Stimulated activated CD4-positive, alpha-beta T cell treated with anti-CD3 and anti-CD28 coated beads, Interleukin-15, amount 100 ng/mL, for 48 hours (primary cell): ENCODE measurements around the gene RAVER1.
A peak's percentile ranks its signal among the peaks of the same experiment; 100 is the strongest.
"Not testable (repeated sequence)": the region's sequence is repeated elsewhere in the genome, so short reads cannot be mapped to it uniquely, and the experiment has no call there.

Source experiments
- DNase-seq, 2 donors: peaks; one replicate each; pipeline ENCODE4 v3.0.0-alpha.2; 2020; ENCODE audit warnings: low read depth in 2 of 2

RAVER1 gene

DNA sequence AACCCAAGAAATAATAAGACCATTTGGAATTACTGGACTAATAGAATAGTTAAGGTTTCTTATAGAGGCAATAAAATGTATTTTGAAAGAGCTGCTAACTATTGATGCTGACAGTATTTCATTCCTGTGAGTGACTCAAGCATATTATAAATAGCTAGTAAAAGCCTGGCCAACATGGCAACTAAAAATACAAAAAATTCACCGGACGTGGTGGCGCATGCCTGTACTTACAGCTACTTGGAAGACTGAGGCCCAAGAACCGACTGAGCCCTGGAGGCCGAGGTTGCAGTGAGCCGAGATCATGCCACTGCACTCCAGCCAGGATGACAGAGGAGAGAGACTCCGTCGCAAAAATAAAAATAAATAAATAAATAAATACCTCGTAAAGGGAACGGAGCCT is 11.5 kb upstream of the RAVER1 start:
- no peak for DNase-seq

DNA sequence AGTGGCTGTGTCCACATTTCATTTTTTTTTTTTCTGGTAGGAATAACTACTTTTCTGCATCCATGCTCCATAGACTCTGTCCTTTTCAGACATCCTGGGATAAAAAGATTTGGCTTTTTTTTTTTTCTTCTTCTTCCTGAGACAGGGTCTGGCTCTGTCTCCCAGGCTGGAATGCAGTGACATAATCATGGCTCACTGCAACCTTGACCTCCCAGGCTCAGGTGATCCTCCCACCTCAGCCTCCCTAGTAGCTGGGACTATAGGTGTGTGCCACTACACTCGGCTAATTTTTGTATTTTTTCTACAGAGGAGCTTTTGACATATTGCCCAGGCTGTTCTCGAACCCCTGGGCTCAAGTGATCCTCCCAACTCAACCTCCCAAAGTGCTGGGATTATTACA is 10.2 kb upstream of the RAVER1 start:
- DNase-seq, result no peak

- no peak for DNase-seq
Observed at GRCh38 chr19:10339977-10340376, 6.6 kb upstream of the RAVER1 start.

GRCh38 chr19:10339380-10339960 is 6.1 kb upstream of the RAVER1 start, which contains the start of gene ICAM3:
Gene ICAM3 (minus strand): TSS chr19:10339624. CDS start chr19:10339614, 10 bp downstream.
- peak in 1 of 2 donors; percentile 67 for DNase-seq

- no peak for DNase-seq
Observed at GRCh38 chr19:10338940-10339339, 5.6 kb upstream of the RAVER1 start.

DNA sequence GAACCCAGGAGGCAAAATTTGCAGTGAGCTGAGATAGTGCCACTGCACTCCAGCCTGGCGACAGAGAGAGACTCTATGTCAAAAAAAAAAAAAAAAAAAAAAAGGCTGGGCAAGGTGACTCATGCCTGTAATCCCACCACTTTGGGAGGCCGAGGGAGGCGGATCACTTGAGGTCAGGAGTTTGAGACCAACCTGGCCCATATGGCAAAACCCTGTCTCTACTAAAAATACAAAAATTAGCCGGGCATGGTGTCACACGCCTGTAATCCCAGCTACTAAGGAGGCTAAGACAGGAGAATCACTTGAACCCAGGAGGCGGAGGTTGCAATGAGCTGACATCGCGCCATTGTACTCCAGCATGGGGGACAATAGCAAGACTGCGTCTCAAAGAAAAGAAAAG is 3.4 kb upstream of the RAVER1 start:
- not testable (repeated sequence) for DNase-seq

GRCh38 chr19:10335352-10335985 is 2.1 kb upstream of the RAVER1 start:
- no peak for DNase-seq

DNA sequence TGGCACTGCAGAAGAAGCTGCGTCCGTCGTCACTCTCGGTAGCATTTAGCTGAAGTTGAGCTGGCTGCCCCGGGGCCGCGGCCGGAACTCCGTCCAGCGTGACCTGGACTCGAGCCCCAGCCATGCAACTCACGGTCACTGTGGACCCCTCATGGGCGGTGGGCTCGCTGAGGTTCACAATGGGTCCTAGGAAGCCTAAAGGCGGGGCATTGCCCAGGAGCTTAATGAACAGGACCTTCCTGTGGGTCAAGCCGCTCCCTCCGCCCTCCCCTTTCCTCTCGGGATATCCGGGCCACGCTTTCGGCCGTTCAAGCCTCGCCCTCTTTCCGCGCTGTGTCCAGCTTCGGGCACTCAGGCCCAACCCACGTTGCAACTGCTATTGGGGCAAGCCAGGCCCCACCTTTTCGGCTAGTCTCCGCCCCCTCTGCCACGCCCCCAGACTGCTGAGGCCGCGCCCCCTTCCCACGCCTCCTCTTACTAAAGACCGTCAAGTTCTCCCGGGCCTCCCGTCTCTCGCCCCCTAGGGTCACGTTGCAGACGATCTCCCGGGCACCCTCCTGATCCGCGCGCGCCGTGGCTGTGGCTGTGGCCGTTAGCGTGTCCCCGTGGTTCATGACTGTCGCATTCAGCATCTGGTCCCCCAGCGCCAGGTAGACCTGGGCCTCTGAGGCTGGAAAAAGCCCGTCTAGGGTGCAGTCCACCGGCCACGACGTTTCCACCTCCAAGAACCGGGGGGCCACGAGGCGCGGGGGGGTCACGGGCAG is 1.4 kb upstream of the RAVER1 start:
- DNase-seq, result peak; percentile 31 to 56

GRCh38 chr19:10333758-10334587 is 644 bp upstream of the RAVER1 start:
- DNase-seq, result no peak

GRCh38 chr19:10332158-10332964 is 968 bp downstream of the RAVER1 start:
- no peak for DNase-seq

DNA sequence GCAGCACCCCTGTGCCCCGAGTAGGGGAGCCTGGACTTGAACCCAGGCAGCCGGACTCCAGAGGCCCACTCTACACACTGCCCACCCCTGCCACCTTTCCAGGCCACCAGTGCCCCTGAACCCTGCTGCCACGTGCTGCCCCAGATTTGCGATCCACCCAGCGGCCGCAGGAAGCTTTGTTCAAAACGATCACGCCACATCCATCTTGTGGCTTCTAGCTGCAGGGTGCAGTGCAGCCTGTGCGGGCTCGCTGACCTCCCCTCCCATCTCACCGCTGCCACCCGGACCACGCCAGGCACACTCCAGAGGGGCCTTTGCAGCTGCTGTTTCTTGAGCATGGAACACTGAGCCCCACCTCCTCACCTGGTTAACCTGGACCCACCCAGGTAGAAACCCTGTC is 3.8 kb downstream of the RAVER1 start:
- DNase-seq, result no peak

DNA sequence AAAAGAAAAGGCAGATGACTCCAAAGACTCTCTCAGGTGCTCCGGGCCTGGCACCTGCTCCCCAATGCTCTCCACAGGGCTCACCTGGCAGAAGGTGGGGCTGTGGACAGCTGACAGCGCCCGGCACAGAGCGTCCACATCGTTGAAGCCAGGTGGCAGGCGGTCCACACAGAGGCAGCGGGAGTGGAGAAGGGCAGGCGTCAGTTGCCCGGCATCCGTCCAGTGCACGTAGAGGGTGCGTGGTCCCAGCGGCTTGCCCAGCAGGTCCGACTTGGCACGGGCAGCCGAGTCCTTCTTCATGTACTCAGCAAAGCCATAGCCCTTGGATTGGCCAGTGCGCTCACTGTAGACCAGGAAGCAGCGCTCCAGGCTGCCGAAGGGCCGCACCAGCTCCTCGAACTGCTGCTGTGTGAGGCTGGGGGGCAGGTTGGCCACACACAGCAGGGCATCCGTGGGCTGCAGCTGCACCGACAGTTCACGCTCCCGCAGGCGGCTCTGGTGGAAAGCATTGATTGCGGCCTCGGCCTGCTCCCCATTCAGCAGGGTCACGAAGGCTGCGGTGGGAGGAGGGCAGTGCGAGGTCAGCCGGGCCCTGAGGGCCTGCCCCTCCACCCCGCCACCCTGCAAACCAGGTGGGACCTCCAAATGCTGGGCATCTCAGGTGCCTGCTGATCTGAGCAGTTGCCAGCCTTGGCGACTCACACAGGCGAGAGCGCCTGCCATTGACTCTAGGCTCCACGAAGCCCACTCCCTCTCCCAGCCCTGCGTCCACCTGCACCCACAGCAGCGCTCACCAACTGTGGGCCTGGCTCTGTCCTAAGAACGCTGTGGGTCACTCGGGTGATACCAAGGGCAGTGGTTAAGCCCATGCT is 4.5 kb downstream of the RAVER1 start:
- DNase-seq, result no peak

DNA sequence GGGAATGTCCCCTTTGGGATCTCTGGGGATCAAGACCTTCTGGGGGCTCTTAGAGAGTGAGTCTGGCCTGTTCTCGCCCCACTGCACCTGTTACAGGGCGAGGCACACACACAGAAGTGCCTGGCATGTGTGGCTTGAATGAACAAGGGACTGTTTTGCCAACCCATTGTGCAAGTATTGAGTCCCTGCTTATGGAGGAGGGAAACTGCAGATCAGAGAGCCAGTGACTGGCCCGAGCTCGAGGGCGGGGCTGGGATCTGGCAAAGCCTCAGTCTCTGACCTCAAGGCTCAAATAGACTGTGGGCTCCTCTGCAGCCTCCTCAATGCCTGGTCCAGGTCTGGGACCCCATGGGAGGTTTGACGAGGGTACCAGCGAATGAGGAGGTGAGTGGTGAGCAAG is 5.5 kb downstream of the RAVER1 start:
- no peak for DNase-seq

- DNase-seq, result no peak
Observed at GRCh38 chr19:10325732-10326131, 7.6 kb downstream of the RAVER1 start.

DNA sequence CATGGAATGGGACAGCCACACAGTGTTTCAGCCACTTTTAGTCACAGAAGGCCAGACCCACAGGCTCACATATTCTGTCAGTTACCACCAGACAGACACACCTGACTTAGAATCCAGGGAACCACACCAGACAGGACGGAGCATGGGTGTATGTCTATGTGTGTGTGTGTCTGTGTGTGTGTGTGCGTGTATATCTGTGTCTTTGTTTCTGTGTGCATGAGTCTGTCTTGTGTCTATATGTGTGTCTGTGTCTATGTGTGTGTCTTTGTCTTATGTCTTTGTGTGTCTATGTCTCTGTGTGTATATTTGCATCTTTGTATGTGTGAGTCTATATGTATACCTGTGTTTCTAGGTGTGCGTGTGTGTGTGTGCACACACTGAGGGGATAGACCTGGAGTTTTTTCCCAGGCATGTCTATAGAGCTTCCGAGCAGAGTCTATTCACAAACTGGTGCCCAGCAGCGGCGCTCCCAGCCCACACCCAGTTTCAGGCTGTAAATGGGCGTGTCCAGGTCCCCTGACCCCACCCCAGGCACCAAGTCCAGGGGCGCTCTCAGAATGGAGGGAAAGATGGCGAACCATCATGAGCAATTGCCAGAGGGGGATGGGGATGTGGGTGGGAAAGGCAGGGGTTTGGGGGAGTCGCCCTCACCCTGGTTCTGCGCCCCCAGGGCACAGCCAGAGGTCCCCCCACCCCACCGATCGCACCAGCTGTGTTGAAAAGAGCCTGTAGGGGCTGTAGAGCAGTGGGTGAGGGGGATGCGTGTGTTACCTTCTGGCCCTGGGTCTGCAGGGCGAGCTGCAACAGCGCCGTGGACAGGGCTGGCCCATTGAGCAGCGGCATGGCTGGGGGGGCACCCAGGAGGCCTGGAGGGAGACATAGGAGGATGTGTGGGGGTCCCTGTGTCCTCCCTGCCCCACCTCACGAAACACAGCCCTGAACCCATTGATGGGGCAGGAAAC is 11.2 kb downstream of the RAVER1 start:
- no peak for DNase-seq

- no peak for DNase-seq
Observed at GRCh38 chr19:10321417-10321797, 11.9 kb downstream of the RAVER1 start.

- no peak for DNase-seq
Observed at GRCh38 chr19:10320602-10321416, 12.5 kb downstream of the RAVER1 start.
